HepG2 (cell line): Measurements from ENCODE around the gene CBFA2T2. TPM values are rescaled to one million over a fixed set of nuclear protein-coding genes. Genes with fewer than 3 reads are reported as not detected.

ENCODE experiments used
- ADNP ChIP-seq: sonication (generic); formaldehyde crosslinking; IDR thresholded peaks from 2 replicates; pipeline ENCODE4 v1.4.0; 2020; ENCODE audit warnings: missing genetic modification reagents
- ASH2L ChIP-seq: fragments of 300-600, 200-600 bp; sonication (generic); IDR thresholded peaks from 2 replicates; pipeline ENCODE4 v1.7.0; 2017; ENCODE audit warnings: low read depth, mild to moderate bottlenecking, moderate library complexity, mixed read lengths, low read length; ENCODE audit not compliant: insufficient read length
- ATAD3A ChIP-seq: sonication (generic); formaldehyde crosslinking; IDR thresholded peaks from 2 replicates; pipeline ENCODE4 v1.4.0; 2020; ENCODE audit warnings: missing genetic modification reagents
- CEBPB ChIP-seq: IDR thresholded peaks from 2 replicates; pipeline ENCODE4 v1.6.1; 2011; ENCODE audit warnings: low read depth, low read length, improper control_type of control experiment, borderline replicate concordance
- FOSL1 ChIP-seq: sonication (generic); formaldehyde crosslinking; IDR thresholded peaks from 2 replicates; pipeline ENCODE4 v1.9.0; 2021; ENCODE audit warnings: missing genetic modification reagents, borderline replicate concordance
- FOXA1 ChIP-seq, 2 experiments: fragments of 450-650 bp in 1 of 2; sonication (generic) in 1 of 2; formaldehyde crosslinking in 1 of 2; IDR thresholded peaks; 2 replicates each; pipeline versions ENCODE4 v1.4.0 to v1.6.1; 2016 to 2020; ENCODE audit warnings: missing genetic modification reagents in 1 of 2
- NR2F2 ChIP-seq: IDR thresholded peaks from 2 replicates; pipeline ENCODE4 v1.6.1; 2012; ENCODE audit warnings: low read depth, inconsistent platforms, borderline replicate concordance
- POLR2G ChIP-seq: fragments of 200-400 bp; formaldehyde crosslinking; IDR thresholded peaks from 2 replicates; pipeline ENCODE4 v1.6.1; 2018; ENCODE audit warnings: mild to moderate bottlenecking, low read depth, low read length, moderate library complexity
- SRF ChIP-seq: IDR thresholded peaks from 2 replicates; pipeline ENCODE4 v1.6.1; 2011; ENCODE audit warnings: mild to moderate bottlenecking, low read depth, low read length, moderate library complexity
- ZNF205 ChIP-seq: IDR thresholded peaks from 2 replicates; pipeline ENCODE4 v1.6.1; 2018; ENCODE audit warnings: missing biosample characterization, missing genetic modification reagents
- ZNF33B ChIP-seq: sonication (generic); formaldehyde crosslinking; IDR thresholded peaks from 2 replicates; pipeline ENCODE4 v1.5.1; 2020; ENCODE audit warnings: mild to moderate bottlenecking, missing genetic modification reagents
- ZNF567 ChIP-seq: sonication (generic); formaldehyde crosslinking; IDR thresholded peaks from 2 replicates; pipeline ENCODE4 v1.8.1; 2023; ENCODE audit warnings: mild to moderate bottlenecking, missing genetic modification reagents, borderline replicate concordance
- ZNF674 ChIP-seq: sonication (generic); formaldehyde crosslinking; IDR thresholded peaks from 2 replicates; pipeline ENCODE4 v1.5.0; 2020; ENCODE audit warnings: low read depth, mild to moderate bottlenecking, missing genetic modification reagents
- ZNF7 ChIP-seq: IDR thresholded peaks from 2 replicates; pipeline ENCODE4 v1.6.1; 2016; ENCODE audit warnings: missing biosample characterization, missing genetic modification reagents
- ZNF75D ChIP-seq: sonication (generic); formaldehyde crosslinking; IDR thresholded peaks from 2 replicates; pipeline ENCODE4 v1.8.1; 2023; ENCODE audit warnings: missing genetic modification reagents, mild to moderate bottlenecking, borderline replicate concordance
- ZNF761 ChIP-seq: sonication (generic); formaldehyde crosslinking; conservative IDR thresholded peaks from 2 replicates; pipeline ENCODE4 v1.4.0; 2020; ENCODE audit warnings: mild to moderate bottlenecking, missing genetic modification reagents
- ZSCAN22 ChIP-seq: sonication (generic); formaldehyde crosslinking; IDR thresholded peaks from 2 replicates; pipeline ENCODE4 v1.4.0; 2020; ENCODE audit warnings: mild to moderate bottlenecking, missing genetic modification reagents
- polyA plus RNA-seq, 8 experiments: library from polyadenylated mRNA; depleted of rRNA in 3 of 8; stranded (reverse) in 7 of 8; unstranded in 1 of 8; fragments of >200 nt; fragmentation: Illumina TruSeq in 4 of 8; extraction: Trizol in 4 of 8; gene quantifications; 2 replicates each; pipeline versions ENCODE4 v1.2.1 to v1.2.3, GENCODE V29; 2011 to 2016; ENCODE audit warnings: low read depth in 4 of 8, missing spikeins in 1 of 8, mixed read lengths in 1 of 8; ENCODE audit not compliant: insufficient read depth in 1 of 8
- total RNA-seq, 5 experiments: library from RNA; depleted of rRNA; stranded (reverse); fragments of >200 nt; fragmentation: Illumina TruSeq; extraction: Trizol; gene quantifications; 2 replicates each; pipeline ENCODE4 v1.2.3, GENCODE V29; 2016; ENCODE audit warnings: low read depth in 1 of 5
- TF ChIP-seq, protein P1 (sequence below): sonication (generic); formaldehyde crosslinking; IDR thresholded peaks from 2 replicates; pipeline ENCODE4 v1.4.0; 2020; ENCODE audit warnings: missing genetic modification reagents, borderline replicate concordance
- TF ChIP-seq, protein P2 (sequence below): sonication (generic); formaldehyde crosslinking; IDR thresholded peaks from 2 replicates; pipeline ENCODE4 v1.5.1; 2020; ENCODE audit warnings: missing genetic modification reagents, mild to moderate bottlenecking, borderline replicate concordance
- TF ChIP-seq, protein P3 (sequence below): sonication (generic); formaldehyde crosslinking; conservative IDR thresholded peaks from 2 replicates; pipeline ENCODE4 v1.5.0; 2020; ENCODE audit warnings: missing genetic modification reagents
- TF ChIP-seq, protein P4 (sequence below): sonication (generic); formaldehyde crosslinking; IDR thresholded peaks from 2 replicates; pipeline ENCODE4 v1.4.0; 2020; ENCODE audit warnings: missing genetic modification reagents
- TF ChIP-seq, protein P5 (sequence below): sonication (generic); formaldehyde crosslinking; IDR thresholded peaks from 2 replicates; pipeline ENCODE4 v1.5.0; 2020; ENCODE audit warnings: missing genetic modification reagents

CBFA2T2 gene
- total and polyA plus RNA-seq, 2 of the 13 experiments (the other 11 are each of a cell fraction or from before 2014, with no cell fraction given) = 6.3 to 21.2 TPM

DNA sequence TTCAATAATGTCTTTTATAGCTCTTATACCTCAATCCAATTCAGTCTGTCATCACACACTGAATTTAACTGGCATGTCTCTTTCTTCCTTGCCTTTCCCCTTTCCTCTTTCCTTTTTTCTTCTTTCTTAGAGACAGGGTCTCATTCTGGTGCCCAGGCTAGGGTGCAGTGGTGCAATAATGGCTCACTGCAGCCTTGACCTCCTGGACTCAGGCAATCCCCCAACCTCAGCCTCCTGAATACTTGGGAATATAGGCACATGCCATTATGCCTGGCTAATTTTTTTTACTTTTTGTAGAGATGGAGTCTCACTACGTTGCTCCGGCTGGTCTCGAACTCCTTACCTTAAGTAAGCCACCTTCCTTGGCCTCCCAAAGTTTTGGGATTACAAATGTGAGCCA, 65.9 kb downstream of the CBFA2T2 start (continued):
- no peak for TF ChIP-seq FOSL1 (CRISPR knock-in tag)
- TF ChIP-seq, protein P1, sequence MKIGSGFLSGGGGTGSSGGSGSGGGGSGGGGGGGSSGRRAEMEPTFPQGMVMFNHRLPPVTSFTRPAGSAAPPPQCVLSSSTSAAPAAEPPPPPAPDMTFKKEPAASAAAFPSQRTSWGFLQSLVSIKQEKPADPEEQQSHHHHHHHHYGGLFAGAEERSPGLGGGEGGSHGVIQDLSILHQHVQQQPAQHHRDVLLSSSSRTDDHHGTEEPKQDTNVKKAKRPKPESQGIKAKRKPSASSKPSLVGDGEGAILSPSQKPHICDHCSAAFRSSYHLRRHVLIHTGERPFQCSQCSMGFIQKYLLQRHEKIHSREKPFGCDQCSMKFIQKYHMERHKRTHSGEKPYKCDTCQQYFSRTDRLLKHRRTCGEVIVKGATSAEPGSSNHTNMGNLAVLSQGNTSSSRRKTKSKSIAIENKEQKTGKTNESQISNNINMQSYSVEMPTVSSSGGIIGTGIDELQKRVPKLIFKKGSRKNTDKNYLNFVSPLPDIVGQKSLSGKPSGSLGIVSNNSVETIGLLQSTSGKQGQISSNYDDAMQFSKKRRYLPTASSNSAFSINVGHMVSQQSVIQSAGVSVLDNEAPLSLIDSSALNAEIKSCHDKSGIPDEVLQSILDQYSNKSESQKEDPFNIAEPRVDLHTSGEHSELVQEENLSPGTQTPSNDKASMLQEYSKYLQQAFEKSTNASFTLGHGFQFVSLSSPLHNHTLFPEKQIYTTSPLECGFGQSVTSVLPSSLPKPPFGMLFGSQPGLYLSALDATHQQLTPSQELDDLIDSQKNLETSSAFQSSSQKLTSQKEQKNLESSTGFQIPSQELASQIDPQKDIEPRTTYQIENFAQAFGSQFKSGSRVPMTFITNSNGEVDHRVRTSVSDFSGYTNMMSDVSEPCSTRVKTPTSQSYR (CRISPR knock-in tag) = peak; percentile 75; the same call in 1 of the 2 replicates
- TF ChIP-seq, protein P2, sequence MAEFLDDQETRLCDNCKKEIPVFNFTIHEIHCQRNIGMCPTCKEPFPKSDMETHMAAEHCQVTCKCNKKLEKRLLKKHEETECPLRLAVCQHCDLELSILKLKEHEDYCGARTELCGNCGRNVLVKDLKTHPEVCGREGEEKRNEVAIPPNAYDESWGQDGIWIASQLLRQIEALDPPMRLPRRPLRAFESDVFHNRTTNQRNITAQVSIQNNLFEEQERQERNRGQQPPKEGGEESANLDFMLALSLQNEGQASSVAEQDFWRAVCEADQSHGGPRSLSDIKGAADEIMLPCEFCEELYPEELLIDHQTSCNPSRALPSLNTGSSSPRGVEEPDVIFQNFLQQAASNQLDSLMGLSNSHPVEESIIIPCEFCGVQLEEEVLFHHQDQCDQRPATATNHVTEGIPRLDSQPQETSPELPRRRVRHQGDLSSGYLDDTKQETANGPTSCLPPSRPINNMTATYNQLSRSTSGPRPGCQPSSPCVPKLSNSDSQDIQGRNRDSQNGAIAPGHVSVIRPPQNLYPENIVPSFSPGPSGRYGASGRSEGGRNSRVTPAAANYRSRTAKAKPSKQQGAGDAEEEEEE (CRISPR knock-in tag) = no peak
- TF ChIP-seq, protein P3, sequence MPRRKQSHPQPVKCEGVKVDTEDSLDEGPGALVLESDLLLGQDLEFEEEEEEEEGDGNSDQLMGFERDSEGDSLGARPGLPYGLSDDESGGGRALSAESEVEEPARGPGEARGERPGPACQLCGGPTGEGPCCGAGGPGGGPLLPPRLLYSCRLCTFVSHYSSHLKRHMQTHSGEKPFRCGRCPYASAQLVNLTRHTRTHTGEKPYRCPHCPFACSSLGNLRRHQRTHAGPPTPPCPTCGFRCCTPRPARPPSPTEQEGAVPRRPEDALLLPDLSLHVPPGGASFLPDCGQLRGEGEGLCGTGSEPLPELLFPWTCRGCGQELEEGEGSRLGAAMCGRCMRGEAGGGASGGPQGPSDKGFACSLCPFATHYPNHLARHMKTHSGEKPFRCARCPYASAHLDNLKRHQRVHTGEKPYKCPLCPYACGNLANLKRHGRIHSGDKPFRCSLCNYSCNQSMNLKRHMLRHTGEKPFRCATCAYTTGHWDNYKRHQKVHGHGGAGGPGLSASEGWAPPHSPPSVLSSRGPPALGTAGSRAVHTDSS (CRISPR knock-in tag) = no peak
- no peak for TF ChIP-seq POLR2G
- no peak for TF ChIP-seq ZNF674
- TF ChIP-seq ZNF567 (CRISPR knock-in tag) = no peak
- TF ChIP-seq ZNF205 = peak; percentile 41; the same call in 1 of the 2 replicates
- no peak for TF ChIP-seq SRF
- TF ChIP-seq NR2F2 = no peak
- TF ChIP-seq ZNF761 (CRISPR knock-in tag) = no peak
- TF ChIP-seq CEBPB = peak; percentile 73; the same call in 1 of the 2 replicates
- TF ChIP-seq, protein P4, sequence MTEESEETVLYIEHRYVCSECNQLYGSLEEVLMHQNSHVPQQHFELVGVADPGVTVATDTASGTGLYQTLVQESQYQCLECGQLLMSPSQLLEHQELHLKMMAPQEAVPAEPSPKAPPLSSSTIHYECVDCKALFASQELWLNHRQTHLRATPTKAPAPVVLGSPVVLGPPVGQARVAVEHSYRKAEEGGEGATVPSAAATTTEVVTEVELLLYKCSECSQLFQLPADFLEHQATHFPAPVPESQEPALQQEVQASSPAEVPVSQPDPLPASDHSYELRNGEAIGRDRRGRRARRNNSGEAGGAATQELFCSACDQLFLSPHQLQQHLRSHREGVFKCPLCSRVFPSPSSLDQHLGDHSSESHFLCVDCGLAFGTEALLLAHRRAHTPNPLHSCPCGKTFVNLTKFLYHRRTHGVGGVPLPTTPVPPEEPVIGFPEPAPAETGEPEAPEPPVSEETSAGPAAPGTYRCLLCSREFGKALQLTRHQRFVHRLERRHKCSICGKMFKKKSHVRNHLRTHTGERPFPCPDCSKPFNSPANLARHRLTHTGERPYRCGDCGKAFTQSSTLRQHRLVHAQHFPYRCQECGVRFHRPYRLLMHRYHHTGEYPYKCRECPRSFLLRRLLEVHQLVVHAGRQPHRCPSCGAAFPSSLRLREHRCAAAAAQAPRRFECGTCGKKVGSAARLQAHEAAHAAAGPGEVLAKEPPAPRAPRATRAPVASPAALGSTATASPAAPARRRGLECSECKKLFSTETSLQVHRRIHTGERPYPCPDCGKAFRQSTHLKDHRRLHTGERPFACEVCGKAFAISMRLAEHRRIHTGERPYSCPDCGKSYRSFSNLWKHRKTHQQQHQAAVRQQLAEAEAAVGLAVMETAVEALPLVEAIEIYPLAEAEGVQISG (CRISPR knock-in tag) = no peak
- no peak for TF ChIP-seq ATAD3A (CRISPR knock-in tag)
- TF ChIP-seq, protein P5, sequence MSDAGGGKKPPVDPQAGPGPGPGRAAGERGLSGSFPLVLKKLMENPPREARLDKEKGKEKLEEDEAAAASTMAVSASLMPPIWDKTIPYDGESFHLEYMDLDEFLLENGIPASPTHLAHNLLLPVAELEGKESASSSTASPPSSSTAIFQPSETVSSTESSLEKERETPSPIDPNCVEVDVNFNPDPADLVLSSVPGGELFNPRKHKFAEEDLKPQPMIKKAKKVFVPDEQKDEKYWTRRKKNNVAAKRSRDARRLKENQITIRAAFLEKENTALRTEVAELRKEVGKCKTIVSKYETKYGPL (CRISPR knock-in tag) = no peak
- TF ChIP-seq ZNF33B (CRISPR knock-in tag) = no peak
- no peak for TF ChIP-seq ASH2L
- 0 out of 2 replicates have a peak, but pooled peaks have one; percentile 11 for TF ChIP-seq ADNP (CRISPR knock-in tag)
- TF ChIP-seq ZNF75D (CRISPR knock-in tag) = no peak
- no peak for TF ChIP-seq ZSCAN22
- no peak for TF ChIP-seq ZNF7 (CRISPR knock-in tag)
- TF ChIP-seq FOXA1 (IDR thresholded peaks at IDR 0.05) = no peak
- TF ChIP-seq FOXA1 (CRISPR knock-in tag; IDR thresholded peaks at IDR 0.05) = no peak
